WTC11 (cell line): ENCODE results near the gene AFAP1L2.

ENCODE experiments used
- CBFB ChIP-seq: sonication (generic); formaldehyde crosslinking; IDR thresholded peaks from 2 replicates; pipeline ENCODE4 v1.8.1; 2022; ENCODE audit warnings: mild to moderate bottlenecking, low read depth, missing genetic modification reagents
- CTCF ChIP-seq: fragments of 200-600 bp; IDR thresholded peaks from 2 replicates; pipeline ENCODE4 v1.8.0; 2022; ENCODE audit warnings: antibody characterized with exemption
- GABPB1 ChIP-seq: sonication (generic); formaldehyde crosslinking; IDR thresholded peaks from 2 replicates; pipeline ENCODE4 v1.8.1; 2023; ENCODE audit warnings: mild to moderate bottlenecking, missing genetic modification reagents
- NFE2L1 ChIP-seq: sonication (generic); formaldehyde crosslinking; IDR thresholded peaks from 2 replicates; pipeline ENCODE4 v1.8.1; 2023; ENCODE audit warnings: missing genetic modification reagents
- SMAD3 ChIP-seq: sonication (generic); formaldehyde crosslinking; IDR thresholded peaks from 2 replicates; pipeline ENCODE4 v1.8.0; 2022; ENCODE audit warnings: missing genetic modification reagents, mild to moderate bottlenecking, borderline replicate concordance

DNA sequence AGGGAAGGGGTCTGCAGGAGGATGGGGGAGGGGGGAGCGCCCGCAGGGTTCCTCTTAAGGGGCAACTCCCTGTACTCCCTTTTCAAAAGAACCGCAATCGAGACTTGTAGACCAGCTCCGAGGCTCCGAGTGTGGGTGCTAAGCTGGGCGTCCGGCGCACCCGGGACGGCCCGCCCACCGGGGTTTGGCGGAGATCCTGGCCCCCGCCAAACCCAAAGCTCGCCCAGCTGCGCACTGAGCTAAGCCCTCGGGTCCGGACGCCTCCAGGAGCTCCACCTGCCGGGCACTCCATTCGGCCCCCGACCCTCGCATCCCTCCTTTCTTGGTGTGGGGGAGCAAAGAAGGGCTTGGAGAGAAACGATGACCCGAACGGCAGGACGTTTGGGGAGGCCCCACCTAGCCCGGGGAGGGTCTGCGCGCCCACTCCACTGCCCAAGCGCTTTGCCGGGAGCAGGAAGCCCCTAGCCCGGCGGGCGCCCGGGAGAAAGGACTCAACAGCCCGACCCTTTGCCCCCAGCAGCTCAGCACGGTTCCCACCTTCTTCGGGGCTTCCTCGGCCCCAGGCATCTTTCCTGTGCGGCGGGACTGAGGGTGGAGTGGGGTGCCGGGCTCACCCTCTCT lies 651 bp downstream of the AFAP1L2 start:
- no peak for TF ChIP-seq CTCF
- no peak for TF ChIP-seq NFE2L1
- no peak for TF ChIP-seq CBFB (CRISPR knock-in tag)
- no peak for TF ChIP-seq SMAD3 (CRISPR knock-in tag)
- TF ChIP-seq GABPB1 (CRISPR knock-in tag), result no peak
